SK-N-SH treated with all-trans-retinoic acid at 6 μM for 48 hours (cell line): ENCODE results near the gene CPT1C.

Source experiments
- TOX ChIP-seq: fragments of 250-450 bp; sonication (Bioruptor Pico); IDR thresholded peaks from 2 replicates; pipeline ENCODE4 v1.8.0; 2021; ENCODE audit warnings: mild to moderate bottlenecking, moderate library complexity, borderline replicate concordance
- TF ChIP-seq, protein P1 (sequence below): fragments of 250-450 bp; sonication (Bioruptor Pico); IDR thresholded peaks from 2 replicates; pipeline ENCODE4 v1.8.0; 2021; ENCODE audit warnings: low read depth, mild to moderate bottlenecking, moderate library complexity, borderline replicate concordance

- TF ChIP-seq TOX (CRISPR knock-in tag): no peak
- TF ChIP-seq, protein P1, sequence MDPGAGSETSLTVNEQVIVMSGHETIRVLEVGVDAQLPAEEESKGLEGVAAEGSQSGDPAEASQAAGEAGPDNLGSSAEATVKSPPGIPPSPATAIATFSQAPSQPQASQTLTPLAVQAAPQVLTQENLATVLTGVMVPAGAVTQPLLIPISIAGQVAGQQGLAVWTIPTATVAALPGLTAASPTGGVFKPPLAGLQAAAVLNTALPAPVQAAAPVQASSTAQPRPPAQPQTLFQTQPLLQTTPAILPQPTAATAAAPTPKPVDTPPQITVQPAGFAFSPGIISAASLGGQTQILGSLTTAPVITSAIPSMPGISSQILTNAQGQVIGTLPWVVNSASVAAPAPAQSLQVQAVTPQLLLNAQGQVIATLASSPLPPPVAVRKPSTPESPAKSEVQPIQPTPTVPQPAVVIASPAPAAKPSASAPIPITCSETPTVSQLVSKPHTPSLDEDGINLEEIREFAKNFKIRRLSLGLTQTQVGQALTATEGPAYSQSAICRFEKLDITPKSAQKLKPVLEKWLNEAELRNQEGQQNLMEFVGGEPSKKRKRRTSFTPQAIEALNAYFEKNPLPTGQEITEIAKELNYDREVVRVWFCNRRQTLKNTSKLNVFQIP (CRISPR knock-in tag): no peak
Observed at GRCh38 chr19:49689133-49690078, 1.5 kb upstream of the CPT1C start, which contains the start of gene ADM5.
